ENCODE results near the gene PIWIL4. TPM values are rescaled to one million over a fixed set of nuclear protein-coding genes. Genes with fewer than 3 reads are reported as not detected.

Gene PIWIL4
- polyA plus RNA-seq, 1 experiment, result 1.0 TPM

DNA sequence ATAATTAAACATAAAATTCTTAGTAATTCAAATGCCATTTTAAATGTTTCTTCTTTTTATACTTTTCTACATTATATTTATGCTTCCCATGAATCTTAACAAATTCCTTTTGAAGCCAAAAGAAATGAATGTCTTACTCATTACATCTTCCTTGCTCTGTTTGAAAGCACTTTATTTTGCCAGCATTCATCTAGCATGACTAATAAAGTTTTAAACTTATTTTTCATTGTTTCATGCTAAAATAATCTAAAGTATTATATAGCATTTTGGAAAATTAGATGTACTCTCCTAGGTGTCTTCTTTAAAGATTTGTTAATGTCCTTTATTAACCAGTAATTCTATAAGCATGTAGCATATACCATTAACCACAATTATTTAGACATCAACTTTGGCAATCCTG lies 9.7 kb upstream of the PIWIL4 start:
- Histone ChIP-seq H3K4me3 (ENCODE audit: low read depth, low read length) (no peak overlapping the region), H3K9me3 (ENCODE audit: control insufficient read depth, insufficient read depth, low read length) (no peaks in the 10 kb centered on the region), H3K27me3 (ENCODE audit: control insufficient read depth, insufficient read depth, low read length) (no peaks in the 10 kb centered on the region), H3K27ac (ENCODE audit: low read depth, low read length) (no peak overlapping the region)
- CTCF ChIA-PET, result no interaction called here
- DNase-seq (ENCODE audit: low read depth, low spot score), result no peak
- POLR2A ChIA-PET, result no interaction called here
- no peak for TF ChIP-seq CTCF (IDR thresholded peaks at IDR 0.05; ENCODE audit: low read depth, low read length)

GRCh38 chr11:94557992-94558391 lies 9.2 kb upstream of the PIWIL4 start:
- no peak for TF ChIP-seq CTCF (IDR thresholded peaks at IDR 0.05; ENCODE audit: low read depth, low read length)
- Histone ChIP-seq H3K27ac (ENCODE audit: low read depth, low read length) (no peak overlapping the region), H3K27me3 (ENCODE audit: control insufficient read depth, insufficient read depth, low read length) (no peaks in the 10 kb centered on the region), H3K4me3 (ENCODE audit: low read depth, low read length) (no peak overlapping the region), H3K9me3 (ENCODE audit: control insufficient read depth, insufficient read depth, low read length) (no peaks in the 10 kb centered on the region)
- CTCF ChIA-PET, result interaction anchor here (1.6 kb wide), 1 partner anchor 65 kb away, joined by 3 read pairs; no protein-coding TSS in a partner anchor
- POLR2A ChIA-PET, result no interaction called here
- no peak for DNase-seq (ENCODE audit: low read depth, low spot score)

GRCh38 chr11:94558468-94558867 lies 8.7 kb upstream of the PIWIL4 start:
- no peak for DNase-seq (ENCODE audit: low read depth, low spot score)
- CTCF ChIA-PET, result interaction anchor here (0.7 to 1.6 kb wide), 4 partner anchors 40 to 270 kb away, joined by 3 to 4 read pairs (median 3); no protein-coding TSS in a partner anchor
- Histone ChIP-seq H3K4me3 (ENCODE audit: low read depth, low read length) (no peak overlapping the region), H3K9me3 (ENCODE audit: control insufficient read depth, insufficient read depth, low read length) (no peaks in the 10 kb centered on the region), H3K27ac (ENCODE audit: low read depth, low read length) (no peak overlapping the region), H3K27me3 (ENCODE audit: control insufficient read depth, insufficient read depth, low read length) (no peaks in the 10 kb centered on the region)
- TF ChIP-seq CTCF (IDR thresholded peaks at IDR 0.05; ENCODE audit: low read depth, low read length), result no peak
- POLR2A ChIA-PET, result no interaction called here

GRCh38 chr11:94558932-94559331 lies 8.2 kb upstream of the PIWIL4 start:
- DNase-seq (ENCODE audit: low read depth, low spot score), result no peak
- TF ChIP-seq CTCF (IDR thresholded peaks at IDR 0.05; ENCODE audit: low read depth, low read length), result no peak
- H3K27ac ChIP-seq (ENCODE audit: low read depth, low read length), result no peak overlapping the region
- no peaks in the 10 kb centered on the region for H3K27me3 ChIP-seq (ENCODE audit: control insufficient read depth, insufficient read depth, low read length)
- POLR2A ChIA-PET, result no interaction called here
- H3K9me3 ChIP-seq (ENCODE audit: control insufficient read depth, insufficient read depth, low read length), result no peaks in the 10 kb centered on the region
- CTCF ChIA-PET, result interaction anchor here (0.7 to 1.6 kb wide), 4 partner anchors 40 to 269 kb away, joined by 3 to 4 read pairs (median 3); no protein-coding TSS in a partner anchor
- H3K4me3 ChIP-seq (ENCODE audit: low read depth, low read length), result no peak overlapping the region

DNA sequence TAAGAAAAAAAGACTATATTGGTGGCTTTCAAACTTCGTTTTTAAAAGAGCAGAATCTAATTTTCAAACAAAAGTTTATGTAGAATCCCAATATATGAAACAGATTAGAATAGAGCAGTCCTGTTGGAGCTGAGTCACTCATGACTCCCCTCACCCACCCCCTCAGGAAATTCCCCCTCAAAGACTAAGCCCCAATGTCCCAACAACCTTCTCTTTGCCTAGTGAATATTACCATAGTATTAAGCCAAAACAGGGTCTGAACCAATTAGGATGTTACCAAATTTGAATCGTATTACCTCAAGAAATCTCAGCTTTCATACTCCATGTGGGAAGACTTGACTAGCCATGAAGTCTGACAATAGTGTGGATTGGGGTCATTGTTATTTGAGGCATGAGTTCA lies 7.8 kb upstream of the PIWIL4 start:
- DNase-seq (ENCODE audit: low read depth, low spot score), result no peak
- CTCF ChIA-PET, result interaction anchor here (1.1 to 1.6 kb wide), 3 partner anchors 40 to 64 kb away, joined by 3 to 4 read pairs (median 3); no protein-coding TSS in a partner anchor
- no peak overlapping the region for H3K27ac ChIP-seq (ENCODE audit: low read depth, low read length)
- no peaks in the 10 kb centered on the region for H3K9me3 ChIP-seq (ENCODE audit: control insufficient read depth, insufficient read depth, low read length)
- H3K27me3 ChIP-seq (ENCODE audit: control insufficient read depth, insufficient read depth, low read length), result no peaks in the 10 kb centered on the region
- POLR2A ChIA-PET, result no interaction called here
- no peak overlapping the region for H3K4me3 ChIP-seq (ENCODE audit: low read depth, low read length)
- no peak for TF ChIP-seq CTCF (IDR thresholded peaks at IDR 0.05; ENCODE audit: low read depth, low read length)
